Hippocampal formation (tissue), 2 donors: ENCODE data around the gene JAK1.
"Not testable (repeated sequence)": the region's sequence is repeated elsewhere in the genome, so short reads cannot be mapped to it uniquely, and the experiment has no call there.

ENCODE experiments used
- DNase-seq, 2 donors: peaks; one replicate each; lab custom pipeline; 2025; lab: John Stamatoyannopoulos, UW

JAK1 gene

DNA sequence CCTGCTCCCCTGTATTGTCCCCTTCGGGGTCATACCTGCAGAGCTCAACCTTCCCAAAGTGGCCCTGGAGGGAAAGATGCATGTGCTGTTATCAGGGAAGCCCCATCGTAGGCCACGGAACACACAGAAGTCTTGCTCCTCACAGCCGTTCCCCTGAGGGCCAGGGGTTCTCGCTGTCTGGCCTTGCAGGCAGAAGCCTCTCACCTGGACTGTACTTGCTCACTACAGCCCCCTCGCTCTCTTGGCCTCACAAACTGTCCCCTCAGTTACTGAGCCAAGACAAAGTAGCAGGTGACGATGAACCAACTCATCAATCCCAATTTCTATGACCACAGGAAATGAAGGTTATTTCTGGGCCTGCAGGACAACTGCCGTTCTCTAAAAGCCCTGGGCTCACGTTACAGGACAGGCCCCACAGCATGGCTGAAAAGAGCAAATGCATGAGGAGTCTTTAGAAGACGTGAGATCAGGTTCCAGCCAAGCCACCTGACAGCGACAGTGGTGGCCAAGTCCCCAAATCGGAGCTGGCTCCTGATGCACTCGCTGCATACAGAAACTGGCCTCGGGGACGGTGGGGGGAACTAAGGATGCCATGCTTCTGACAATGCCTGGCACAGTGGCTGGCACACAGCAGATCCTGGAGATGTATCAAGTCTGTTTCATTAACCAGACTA is 126.5 kb downstream of the JAK1 start:
- DNase-seq: no peak

DNA sequence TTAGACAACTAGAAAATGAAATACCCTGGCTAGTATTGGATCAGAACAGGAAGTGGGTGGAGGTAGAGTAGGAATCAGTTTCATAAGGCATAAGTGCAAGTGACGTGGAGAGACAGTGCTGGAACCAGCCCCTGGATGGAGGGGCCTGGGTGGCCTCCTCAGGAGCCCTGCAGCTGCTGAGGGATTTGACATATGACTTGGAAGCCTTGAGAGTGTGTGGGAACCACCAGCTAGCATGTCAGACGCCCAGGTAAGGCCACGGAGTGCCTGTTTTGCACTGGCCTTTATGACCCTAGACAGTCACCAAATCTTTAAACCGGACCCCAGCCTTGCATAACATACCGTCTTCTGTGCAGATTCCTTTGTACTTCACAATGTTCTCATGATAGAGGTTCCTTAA is 127.1 kb downstream of the JAK1 start:
- no peak for DNase-seq

DNA sequence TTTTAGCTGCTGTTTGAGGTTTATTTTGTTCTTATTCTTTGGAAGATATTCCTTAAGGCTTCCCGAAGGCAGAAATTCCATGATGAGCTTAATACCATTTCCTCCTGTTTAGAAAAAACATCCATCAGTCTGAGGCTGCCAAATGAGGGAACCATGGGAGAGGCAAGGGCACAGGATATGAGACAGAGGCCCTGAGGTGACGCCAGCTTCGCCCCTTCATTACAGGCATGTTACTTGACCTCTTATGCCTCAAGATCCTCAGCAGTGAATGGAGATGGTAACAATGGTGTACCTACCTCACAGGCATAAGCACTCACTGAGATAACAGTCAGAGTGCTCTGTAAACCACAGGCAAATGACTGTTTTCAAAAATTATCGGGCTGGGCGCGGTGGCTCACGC is 127.9 kb downstream of the JAK1 start:
- DNase-seq: no peak

DNA sequence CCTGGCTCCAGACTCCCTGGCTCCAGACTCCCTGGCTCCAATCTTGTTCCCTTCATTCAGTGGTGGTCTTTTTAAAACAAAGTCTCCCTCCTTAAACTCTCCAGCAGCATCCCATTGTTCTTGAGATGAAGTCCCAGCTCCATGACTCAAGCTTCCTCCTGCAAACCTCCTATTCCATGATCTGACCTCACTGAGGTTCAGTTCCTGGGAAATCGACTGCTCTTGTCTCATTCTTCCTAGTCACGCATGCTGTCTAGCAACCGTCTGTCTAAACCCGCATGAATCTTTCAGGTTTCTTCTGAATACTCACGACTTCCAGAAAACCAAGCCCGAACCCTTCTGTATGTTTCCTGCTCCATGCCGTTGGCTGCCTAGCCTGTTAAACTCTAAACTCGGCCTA is 129.5 kb downstream of the JAK1 start:
- no peak for DNase-seq

GRCh38 chr1:64834734-64835133 is 131.6 kb downstream of the JAK1 start:
- DNase-seq: no peak

- DNase-seq: no peak
Measured at GRCh38 chr1:64830030-64830651, 136.2 kb downstream of the JAK1 start.

DNA sequence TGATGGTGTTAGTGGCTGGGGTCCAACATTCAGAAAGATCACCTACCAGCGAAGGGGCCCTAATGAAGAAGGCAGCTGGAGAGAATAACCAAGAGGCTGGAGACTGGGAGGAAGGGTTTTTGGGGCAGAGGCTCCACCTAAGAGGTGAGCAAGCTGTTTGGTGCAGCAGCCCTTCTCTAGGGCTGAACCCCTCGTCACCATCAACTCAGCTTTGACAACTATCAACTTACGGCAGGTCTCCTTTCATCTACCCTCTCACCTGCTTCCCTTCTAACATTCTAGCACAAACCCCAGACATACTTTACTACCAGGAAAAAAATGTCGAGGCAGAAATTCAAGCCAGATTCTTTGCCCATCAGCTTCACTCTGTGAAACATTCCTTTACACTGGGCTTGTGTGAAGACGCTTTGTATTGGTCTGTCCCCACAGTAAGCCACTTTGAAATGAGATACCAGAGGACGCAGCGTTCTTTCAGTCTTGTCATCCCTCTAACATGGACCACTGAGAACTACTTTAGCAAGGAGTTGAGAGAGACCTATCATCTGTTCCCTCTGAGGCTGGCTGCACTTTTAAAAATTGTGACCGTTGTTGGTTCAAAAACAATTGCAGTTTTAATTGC is 136.8 kb downstream of the JAK1 start:
- no peak for DNase-seq

DNA sequence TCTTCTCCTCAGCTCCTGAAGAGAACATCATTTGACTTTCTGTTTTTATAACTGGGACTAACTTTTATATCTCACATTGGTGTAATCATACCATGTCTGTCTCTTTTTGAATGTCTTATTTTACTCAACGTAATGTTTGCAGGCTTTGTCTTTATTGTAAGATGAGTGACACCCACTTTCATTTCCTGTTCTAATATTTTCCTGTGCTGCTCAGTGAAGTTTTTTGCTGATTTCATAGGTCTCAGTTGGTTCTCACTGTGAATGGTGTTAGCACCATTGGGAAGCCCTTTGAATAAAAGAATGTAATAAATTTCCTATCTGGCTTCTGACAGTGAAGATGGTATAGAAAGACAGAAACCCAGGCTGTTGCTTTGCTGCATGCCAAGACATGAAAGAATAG is 137.5 kb downstream of the JAK1 start:
- DNase-seq: no peak

DNA sequence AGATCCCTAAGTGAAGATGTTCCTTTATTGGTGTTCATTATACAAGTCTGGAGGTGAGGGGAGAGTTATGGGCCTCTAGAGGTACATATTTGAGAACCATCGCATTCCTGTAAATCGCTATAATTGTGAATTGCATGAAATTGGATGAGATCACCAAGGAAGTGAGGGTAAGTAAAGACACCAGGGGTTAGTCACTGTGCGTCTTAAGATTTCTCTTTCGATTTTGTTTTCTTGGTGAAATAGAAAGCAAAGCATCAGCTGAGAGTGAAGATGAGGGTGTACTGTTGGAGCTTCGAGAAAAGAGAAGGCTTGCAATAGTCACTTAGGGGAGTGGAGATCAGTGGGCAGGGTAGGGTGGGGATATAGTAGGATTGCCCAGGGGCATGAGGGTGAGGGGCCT is 139.4 kb downstream of the JAK1 start:
- no peak for DNase-seq

GRCh38 chr1:64823691-64824476 is 142.5 kb downstream of the JAK1 start:
- peak; percentile 42 to 83 for DNase-seq

- no peak for DNase-seq
Measured at GRCh38 chr1:64822621-64823020, 143.7 kb downstream of the JAK1 start.

GRCh38 chr1:64820572-64820971 is 145.8 kb downstream of the JAK1 start:
- DNase-seq: not testable (repeated sequence)

GRCh38 chr1:64817364-64817763 is 149.0 kb downstream of the JAK1 start:
- not testable (repeated sequence) for DNase-seq

DNA sequence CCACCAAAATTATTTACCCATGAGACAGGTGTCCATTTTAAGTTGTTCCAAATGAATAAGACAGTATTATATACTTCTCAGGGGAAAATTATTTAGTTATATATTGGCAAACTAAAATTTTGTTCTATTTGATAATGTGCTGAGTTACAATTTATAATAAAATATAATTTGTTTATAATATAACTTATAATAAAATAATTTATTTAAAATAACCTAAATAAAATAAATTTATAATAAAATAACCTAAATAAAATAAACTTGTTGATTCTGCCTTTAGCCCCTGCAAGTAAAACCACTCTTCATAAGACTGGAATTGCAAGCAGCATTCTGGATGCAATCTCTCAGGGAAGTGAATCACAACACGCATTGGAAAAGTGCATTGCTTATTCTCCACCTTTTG is 151.9 kb downstream of the JAK1 start:
- DNase-seq: no peak

- no peak for DNase-seq
Measured at GRCh38 chr1:64811131-64811530, 155.2 kb downstream of the JAK1 start.

DNA sequence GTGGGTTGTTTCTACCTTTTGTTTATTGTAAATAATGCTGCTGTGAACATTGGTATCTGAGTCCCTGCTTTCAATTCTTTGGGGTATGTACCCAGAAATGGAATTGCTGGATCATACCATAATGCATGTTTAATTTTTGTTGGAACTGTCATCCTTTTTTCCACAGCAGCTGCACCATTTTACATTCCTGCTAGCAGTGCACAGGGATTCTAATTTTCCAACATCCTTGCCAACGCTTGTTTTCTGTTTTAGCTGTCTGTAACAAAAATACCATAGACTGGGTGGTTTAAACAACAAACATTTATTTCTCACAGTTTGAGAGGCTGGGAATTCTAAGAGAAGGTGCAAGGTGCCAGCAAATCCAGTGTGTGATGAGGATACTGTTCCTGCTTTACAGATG is 156.3 kb downstream of the JAK1 start:
- DNase-seq: no peak

DNA sequence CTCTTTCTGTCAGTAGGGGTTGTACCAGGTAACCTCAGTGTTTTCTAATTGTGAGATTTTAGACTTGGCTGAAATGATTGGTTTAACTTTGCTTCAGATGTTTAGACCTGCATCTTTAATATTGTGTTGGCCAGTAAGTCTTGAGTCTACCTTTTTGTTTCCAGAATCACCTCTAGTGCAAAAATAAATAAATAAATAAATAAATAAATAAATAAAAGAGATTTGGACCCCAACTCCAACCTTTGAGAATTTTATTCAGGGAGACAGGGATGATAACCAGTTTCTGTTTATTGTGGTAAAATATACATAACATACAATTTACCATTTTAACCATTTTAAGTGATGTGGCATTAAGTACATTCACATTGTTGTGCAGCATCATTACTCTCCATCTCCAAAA is 157.0 kb downstream of the JAK1 start:
- DNase-seq: no peak

GRCh38 chr1:64801851-64802523 is 164.4 kb downstream of the JAK1 start:
- DNase-seq: no peak

- DNase-seq: no peak
Measured at GRCh38 chr1:64798872-64799271, 167.5 kb downstream of the JAK1 start.

- DNase-seq: no peak
Measured at GRCh38 chr1:64790832-64791487, 175.4 kb downstream of the JAK1 start.
